ENCODE results near the gene GSTM4. TPM values are rescaled to one million over a fixed set of nuclear protein-coding genes. Genes with fewer than 3 reads are reported as not detected.

The GSTM4 gene
- total RNA-seq, 1 experiment from 2014 or later, result 13.6 TPM

- Mint-ChIP-seq H3K9me3 (ENCODE audit: low read depth, unreplicated experiment) (no peaks in the 10 kb centered on the region), H3K4me1 (ENCODE audit: low read depth, unreplicated experiment) (peaks cover 11% of the 10 kb centered on the region), H3K4me3 (ENCODE audit: low read depth, unreplicated experiment) (no peak overlapping the region), H3K36me3 (ENCODE audit: insufficient read depth, unreplicated experiment) (no peaks in the 10 kb centered on the region), H3K27me3 (ENCODE audit: unreplicated experiment) (no peaks in the 10 kb centered on the region), H3K27ac (ENCODE audit: unreplicated experiment) (no peak overlapping the region)
- intact Hi-C loops (cut with micrococcal nuclease; ENCODE audit: unreplicated experiment), result no loop called here
- no peak for TF ChIP-seq CTCF (IDR thresholded peaks at IDR 0.05; ENCODE audit: unreplicated experiment)
- no TSS peak for BruUV-seq (replicated peaks)
- DNase-seq, result no peak
- CTCF ChIA-PET, result interaction anchor here (0.7 kb wide), 2 partner anchors 338 to 687 kb away, joined by 3 read pairs; no protein-coding TSS in a partner anchor
These were observed 44.5 kb upstream of the GSTM4 start for GRCh38 chr1:109611308-109611990.

- intact Hi-C loops (cut with micrococcal nuclease; ENCODE audit: unreplicated experiment), result no loop called here
- H3K9me3 Mint-ChIP-seq (ENCODE audit: low read depth, unreplicated experiment), result no peaks in the 10 kb centered on the region
- H3K4me3 Mint-ChIP-seq (ENCODE audit: low read depth, unreplicated experiment), result no peak overlapping the region
- CTCF ChIA-PET, result no interaction called here
- H3K4me1 Mint-ChIP-seq (ENCODE audit: low read depth, unreplicated experiment), result peaks cover 27% of the 10 kb centered on the region
- TF ChIP-seq CTCF (IDR thresholded peaks at IDR 0.05; ENCODE audit: unreplicated experiment), result no peak
- H3K36me3 Mint-ChIP-seq (ENCODE audit: insufficient read depth, unreplicated experiment), result no peaks in the 10 kb centered on the region
- H3K27me3 Mint-ChIP-seq (ENCODE audit: unreplicated experiment), result no peaks in the 10 kb centered on the region
- BruUV-seq (replicated peaks), result no TSS peak
- H3K27ac Mint-ChIP-seq (ENCODE audit: unreplicated experiment), result no peak overlapping the region
- no peak for DNase-seq
These were observed 42.3 kb upstream of the GSTM4 start for GRCh38 chr1:109613361-109614147.

GRCh38 chr1:109615879-109616278 is 40.0 kb upstream of the GSTM4 start:
- TF ChIP-seq CTCF (IDR thresholded peaks at IDR 0.05; ENCODE audit: unreplicated experiment), result no peak

GRCh38 chr1:109616391-109616790 is 39.5 kb upstream of the GSTM4 start:
- TF ChIP-seq CTCF (IDR thresholded peaks at IDR 0.05; ENCODE audit: unreplicated experiment), result no peak
- DNase-seq, result no peak
- no peak overlapping the region for H3K27ac Mint-ChIP-seq (ENCODE audit: unreplicated experiment)
- no peaks in the 10 kb centered on the region for H3K9me3 Mint-ChIP-seq (ENCODE audit: low read depth, unreplicated experiment)
- CTCF ChIA-PET, result interaction anchor here (1.2 kb wide), 1 partner anchor 68 kb away, joined by 9 read pairs; the partner anchor contains the start of gene GNAI3
- no peaks in the 10 kb centered on the region for H3K27me3 Mint-ChIP-seq (ENCODE audit: unreplicated experiment)
- peaks cover 22% of the 10 kb centered on the region for H3K36me3 Mint-ChIP-seq (ENCODE audit: insufficient read depth, unreplicated experiment)
- BruUV-seq (replicated peaks), result no TSS peak
- no peak overlapping the region for H3K4me3 Mint-ChIP-seq (ENCODE audit: low read depth, unreplicated experiment)
- intact Hi-C loops (cut with micrococcal nuclease; ENCODE audit: unreplicated experiment), result loop anchor here (5.0 kb wide), 1 partner anchor 69 kb away; the partner anchor contains the start of gene GNAI3
- H3K4me1 Mint-ChIP-seq (ENCODE audit: low read depth, unreplicated experiment), result peaks cover 28% of the 10 kb centered on the region

More at GRCh38 chr1:109615879-109616278, 40.0 kb upstream of the GSTM4 start:
- CTCF ChIA-PET, result no interaction called here
- H3K4me3 Mint-ChIP-seq (ENCODE audit: low read depth, unreplicated experiment), result no peak overlapping the region
- no peak for DNase-seq
- intact Hi-C loops (cut with micrococcal nuclease; ENCODE audit: unreplicated experiment), result loop anchor here (5.0 kb wide), 1 partner anchor 69 kb away; the partner anchor contains the start of gene GNAI3
- H3K4me1 Mint-ChIP-seq (ENCODE audit: low read depth, unreplicated experiment), result peaks cover 26% of the 10 kb centered on the region
- peaks cover 17% of the 10 kb centered on the region for H3K36me3 Mint-ChIP-seq (ENCODE audit: insufficient read depth, unreplicated experiment)
- no peak overlapping the region for H3K27ac Mint-ChIP-seq (ENCODE audit: unreplicated experiment)
- no peaks in the 10 kb centered on the region for H3K9me3 Mint-ChIP-seq (ENCODE audit: low read depth, unreplicated experiment)
- no TSS peak for BruUV-seq (replicated peaks)
- H3K27me3 Mint-ChIP-seq (ENCODE audit: unreplicated experiment), result no peaks in the 10 kb centered on the region

All from Calu3 (cell line).